ENCODE data around the gene CLCN1. TPM values are rescaled to one million over a fixed set of nuclear protein-coding genes. Genes with fewer than 3 reads are reported as not detected.

The CLCN1 gene
- total RNA-seq, 5 donors from 2014 or later (not counting 1 experiment from before 2014, with no cell fraction given) = not detected

- H3K4me3 ChIP-seq (ENCODE audit: control insufficient read depth in 1 of 2, extremely low read depth in 1 of 2, low read length in 1 of 2) = no peak overlapping the region
- H3K36me3 ChIP-seq (ENCODE audit: control insufficient read depth in 2 of 2, extremely low read depth in 1 of 2, insufficient read depth in 1 of 2, low read length in 1 of 2) = no peaks in the 10 kb centered on the region
- ChIA-PET CTCF (interaction anchor here in 1 of 2 donors (1.7 kb wide), 1 partner anchor 45 kb away, joined by 6 read pairs; no protein-coding TSS in a partner anchor), POLR2A (no interaction called here)
- DNase-seq (no peak), ATAC-seq (replicated peaks in 1 of 4) (no peak)
- no peak overlapping the region for H3K4me3 Mint-ChIP-seq
- peaks cover 48 to 59% (median 53%) of the 10 kb centered on the region in 3 donors for H3K4me1 Mint-ChIP-seq
- 100% methylated on average over 2 of the region's 3 CpGs for WGBS (ENCODE audit: insufficient coverage)
- no peaks in the 10 kb centered on the region for H3K27me3 ChIP-seq (replicated peaks in 1 of 2; ENCODE audit: control insufficient read depth in 2 of 2, extremely low read depth in 1 of 2, insufficient read depth in 2 of 2, low read length in 1 of 2)
- H3K27ac ChIP-seq (ENCODE audit: low read length) = no peak overlapping the region
- peaks cover 2% of the 10 kb centered on the region for H3K36me3 Mint-ChIP-seq
- H3K27me3 Mint-ChIP-seq = no peaks in the 10 kb centered on the region
- no peaks in the 10 kb centered on the region for H3K9me3 ChIP-seq
- peaks cover 10 to 36% of the 10 kb centered on the region in 2 experiments for H3K4me1 ChIP-seq (ENCODE audit: control insufficient read depth in 1 of 2, extremely low read depth in 1 of 2, insufficient read depth in 2 of 2, low read length in 2 of 2)
- H3K27ac Mint-ChIP-seq = no peak overlapping the region
- H3K9me3 Mint-ChIP-seq = no peaks in the 10 kb centered on the region
These were observed 30.5 kb upstream of the CLCN1 start for GRCh38 chr7:143285470-143285778.

DNA sequence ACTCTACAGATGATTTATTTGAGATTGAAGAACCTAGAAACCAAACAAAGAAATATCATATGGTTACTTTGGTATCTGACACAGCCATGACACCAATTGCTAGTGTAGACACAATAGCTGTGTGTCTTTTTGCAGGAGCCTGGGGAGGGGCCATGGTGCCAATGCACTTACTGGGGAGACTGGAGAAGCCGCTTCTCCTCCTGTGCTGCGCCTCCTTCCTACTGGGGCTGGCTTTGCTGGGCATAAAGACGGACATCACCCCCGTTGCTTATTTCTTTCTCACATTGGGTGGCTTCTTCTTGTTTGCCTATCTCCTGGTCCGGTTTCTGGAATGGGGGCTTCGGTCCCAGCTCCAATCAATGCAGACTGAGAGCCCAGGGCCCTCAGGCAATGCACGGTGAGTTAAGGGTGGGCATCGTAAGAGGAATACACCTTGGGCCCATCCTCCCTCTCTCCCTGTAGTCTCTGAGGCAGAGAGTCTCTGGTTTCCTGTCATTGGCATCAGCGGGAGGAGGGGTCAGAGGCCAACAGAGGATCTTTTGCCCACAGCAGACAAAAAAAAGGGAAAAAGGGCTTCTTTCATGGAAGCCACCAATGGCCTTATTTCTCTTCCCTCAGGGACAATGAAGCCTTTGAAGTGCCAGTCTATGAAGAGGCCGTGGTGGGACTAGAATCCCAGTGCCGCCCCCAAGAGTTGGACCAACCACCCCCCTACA is 29.9 kb upstream of the CLCN1 start:
- peaks cover 2% of the 10 kb centered on the region for H3K36me3 Mint-ChIP-seq
- DNase-seq (no peak), ATAC-seq (replicated peaks in 1 of 4) (no peak)
- H3K27ac ChIP-seq (ENCODE audit: low read length) = no peak overlapping the region
- H3K27ac Mint-ChIP-seq = no peak overlapping the region
- no peaks in the 10 kb centered on the region for H3K9me3 Mint-ChIP-seq
- no peaks in the 10 kb centered on the region for H3K9me3 ChIP-seq
- 95% methylated on average over 10 of the region's 11 CpGs for WGBS (ENCODE audit: insufficient coverage)
- ChIA-PET POLR2A (no interaction called here), CTCF (interaction anchor here in 1 of 2 donors (1.7 kb wide), 1 partner anchor 45 kb away, joined by 6 read pairs; no protein-coding TSS in a partner anchor)
- H3K4me3 ChIP-seq (ENCODE audit: control insufficient read depth in 1 of 2, extremely low read depth in 1 of 2, low read length in 1 of 2) = no peak overlapping the region
- no peaks in the 10 kb centered on the region for H3K27me3 ChIP-seq (replicated peaks in 1 of 2; ENCODE audit: control insufficient read depth in 2 of 2, extremely low read depth in 1 of 2, insufficient read depth in 2 of 2, low read length in 1 of 2)
- no peaks in the 10 kb centered on the region for H3K36me3 ChIP-seq (ENCODE audit: control insufficient read depth in 2 of 2, extremely low read depth in 1 of 2, insufficient read depth in 1 of 2, low read length in 1 of 2)
- H3K27me3 Mint-ChIP-seq = no peaks in the 10 kb centered on the region
- peaks cover 13 to 38% of the 10 kb centered on the region in 2 experiments for H3K4me1 ChIP-seq (ENCODE audit: control insufficient read depth in 1 of 2, extremely low read depth in 1 of 2, insufficient read depth in 2 of 2, low read length in 2 of 2)
- H3K4me3 Mint-ChIP-seq = no peak overlapping the region
- peaks cover 48 to 60% (median 53%) of the 10 kb centered on the region in 3 donors for H3K4me1 Mint-ChIP-seq

DNA sequence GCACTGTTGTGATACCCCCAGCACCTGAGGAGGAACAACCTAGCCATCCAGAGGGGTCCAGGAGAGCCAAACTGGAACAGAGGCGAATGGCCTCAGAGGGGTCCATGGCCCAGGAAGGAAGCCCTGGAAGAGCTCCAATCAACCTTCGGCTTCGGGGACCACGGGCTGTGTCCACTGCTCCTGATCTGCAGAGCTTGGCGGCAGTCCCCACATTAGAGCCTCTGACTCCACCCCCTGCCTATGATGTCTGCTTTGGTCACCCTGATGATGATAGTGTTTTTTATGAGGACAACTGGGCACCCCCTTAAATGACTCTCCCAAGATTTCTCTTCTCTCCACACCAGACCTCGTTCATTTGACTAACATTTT is 29.4 kb upstream of the CLCN1 start:
- ChIA-PET POLR2A (no interaction called here), CTCF (interaction anchor here (0.9 to 1.7 kb wide), 2 partner anchors 46 kb away, joined by 3 to 6 read pairs; no protein-coding TSS in a partner anchor)
- Histone ChIP-seq H3K36me3 (ENCODE audit: control insufficient read depth in 2 of 2, extremely low read depth in 1 of 2, insufficient read depth in 1 of 2, low read length in 1 of 2) (peaks cover 0 to 4% of the 10 kb centered on the region in 2 donors), H3K27ac (ENCODE audit: low read length) (no peak overlapping the region), H3K27me3 (replicated peaks in 1 of 2; ENCODE audit: control insufficient read depth in 2 of 2, extremely low read depth in 1 of 2, insufficient read depth in 2 of 2, low read length in 1 of 2) (no peaks in the 10 kb centered on the region), H3K4me1 (ENCODE audit: control insufficient read depth in 1 of 2, extremely low read depth in 1 of 2, insufficient read depth in 2 of 2, low read length in 2 of 2) (peaks cover 13 to 38% of the 10 kb centered on the region in 2 experiments), H3K4me3 (ENCODE audit: control insufficient read depth in 1 of 2, extremely low read depth in 1 of 2, low read length in 1 of 2) (no peak overlapping the region), H3K9me3 (no peaks in the 10 kb centered on the region)
- peak overlapping the region in 2 of 3 donors; percentile 17 to 97 for H3K4me3 Mint-ChIP-seq
- H3K9me3 Mint-ChIP-seq = no peaks in the 10 kb centered on the region
- peaks cover 54 to 63% (median 58%) of the 10 kb centered on the region in 3 donors for H3K4me1 Mint-ChIP-seq
- 84% methylated on average over 3 of the region's 6 CpGs for WGBS (ENCODE audit: insufficient coverage)
- ATAC-seq (replicated peaks in 1 of 4) (no peak), DNase-seq (no peak)
- no peaks in the 10 kb centered on the region for H3K27me3 Mint-ChIP-seq
- H3K36me3 Mint-ChIP-seq = peaks cover 6% of the 10 kb centered on the region
- peak overlapping the region; percentile 47 to 53 for H3K27ac Mint-ChIP-seq

GRCh38 chr7:143287339-143287934 is 28.5 kb upstream of the CLCN1 start:
- ChIA-PET CTCF (interaction anchor here (0.6 to 1.3 kb wide), 13 partner anchors 11 to 122 kb away, joined by 3 to 14 read pairs (median 4); partner anchors contain the start of gene EPHA1 (in 1 of the 2)), POLR2A (interaction anchor here in 1 of 2 donors (0.6 kb wide), 1 partner anchor 24 kb away, joined by 4 read pairs; the partner anchor contains the start of gene GSTK1)
- WGBS (ENCODE audit: insufficient coverage) = 68% methylated on average over 8 of the region's 17 CpGs
- Mint-ChIP-seq H3K36me3 (peaks cover 13% of the 10 kb centered on the region), H3K4me1 (peaks cover 56 to 66% (median 58%) of the 10 kb centered on the region in 3 donors), H3K27me3 (no peaks in the 10 kb centered on the region), H3K4me3 (peak overlapping the region; percentile 96 to 97 (median 97)), H3K27ac (peak overlapping the region; percentile 93 to 94), H3K9me3 (no peaks in the 10 kb centered on the region)
- no peaks in the 10 kb centered on the region for H3K27me3 ChIP-seq (replicated peaks in 1 of 2; ENCODE audit: control insufficient read depth in 2 of 2, extremely low read depth in 1 of 2, insufficient read depth in 2 of 2, low read length in 1 of 2)
- peak overlapping the region in 1 of 2 donors; percentile 96 for H3K4me3 ChIP-seq (ENCODE audit: control insufficient read depth in 1 of 2, extremely low read depth in 1 of 2, low read length in 1 of 2)
- H3K4me1 ChIP-seq (ENCODE audit: control insufficient read depth in 1 of 2, extremely low read depth in 1 of 2, insufficient read depth in 2 of 2, low read length in 2 of 2) = peaks cover 13 to 38% of the 10 kb centered on the region in 2 experiments
- no peak for DNase-seq
- H3K36me3 ChIP-seq (ENCODE audit: control insufficient read depth in 2 of 2, extremely low read depth in 1 of 2, insufficient read depth in 1 of 2, low read length in 1 of 2) = peaks cover 5 to 13% of the 10 kb centered on the region in 2 donors
- no peaks in the 10 kb centered on the region for H3K9me3 ChIP-seq
- H3K27ac ChIP-seq (ENCODE audit: low read length) = peak overlapping the region; percentile 81
- no peak for ATAC-seq (replicated peaks in 1 of 4)

GRCh38 chr7:143287935-143288826 is 27.7 kb upstream of the CLCN1 start, which contains the start of gene CASP2:
Gene CASP2, plus strand, starts transcription at chr7:143288351. Its CDS starts 105 bp downstream, at chr7:143288456.
- peak; percentile 93 to 96 (median 93) for ATAC-seq (replicated peaks in 1 of 4)
- Histone ChIP-seq H3K27me3 (replicated peaks in 1 of 2; ENCODE audit: control insufficient read depth in 2 of 2, extremely low read depth in 1 of 2, insufficient read depth in 2 of 2, low read length in 1 of 2) (no peaks in the 10 kb centered on the region), H3K4me3 (ENCODE audit: control insufficient read depth in 1 of 2, extremely low read depth in 1 of 2, low read length in 1 of 2) (peak within 1 kb of the TSS; percentile 82 to 96), H3K27ac (ENCODE audit: low read length) (peak within 1 kb of the TSS; percentile 81), H3K4me1 (ENCODE audit: control insufficient read depth in 1 of 2, extremely low read depth in 1 of 2, insufficient read depth in 2 of 2, low read length in 2 of 2) (peaks cover 13 to 37% of the 10 kb centered on the region in 2 experiments), H3K9me3 (no peaks in the 10 kb centered on the region), H3K36me3 (ENCODE audit: control insufficient read depth in 2 of 2, extremely low read depth in 1 of 2, insufficient read depth in 1 of 2, low read length in 1 of 2) (peaks cover 7 to 20% of the 10 kb centered on the region in 2 donors)
- Mint-ChIP-seq H3K27ac (peak within 1 kb of the TSS; percentile 93 to 94), H3K9me3 (no peaks in the 10 kb centered on the region), H3K4me3 (peak within 1 kb of the TSS; percentile 96 to 97 (median 97)), H3K36me3 (peaks cover 14% of the 10 kb centered on the region), H3K4me1 (peaks cover 55 to 66% (median 58%) of the 10 kb centered on the region in 3 donors), H3K27me3 (no peaks in the 10 kb centered on the region)
- ChIA-PET POLR2A (interaction anchor here in 1 of 2 donors (0.6 kb wide), 1 partner anchor 25 kb away, joined by 4 read pairs; the partner anchor contains the start of gene GSTK1), CTCF (interaction anchor here (0.6 to 1.3 kb wide), 20 partner anchors 10 to 1633 kb away, joined by 3 to 14 read pairs (median 4); partner anchors contain the start of gene EPHA1 (in 1 of the 2))
- WGBS (ENCODE audit: insufficient coverage) = 4% methylated on average over 71 of the region's 84 CpGs
- peak; percentile 96 to 100 (median 98) for DNase-seq

All from T-cell (primary cell).